BJ (cell line): ENCODE measurements around the gene LRRC52. TPM values are rescaled to one million over a fixed set of nuclear protein-coding genes. Genes with fewer than 3 reads are reported as not detected.

Experiments used
- CTCF ChIA-PET: fragments of 350-600 bp; formaldehyde crosslinking; extraction: SDS; loops from one replicate; lab custom pipeline; 2021; ENCODE audit warnings: antibody characterized with exemption, inconsistent platforms; lab: Yijun Ruan, JAX
- POLR2A ChIA-PET: fragments of 300-600 bp; sonication (Branson Sonifier 250); formaldehyde crosslinking; extraction: SDS; loops from one replicate; lab custom pipeline; 2021; ENCODE audit warnings: antibody characterized with exemption; lab: Charles Lee
- DNase-seq: peaks from one replicate; pipeline ENCODE4 v3.0.0-alpha.2; 2011; ENCODE audit warnings: low read depth
- H3K27me3 ChIP-seq: 2 replicates; pipeline ENCODE4 v1.6.0; 2011; ENCODE audit warnings: low read length; ENCODE audit not compliant: control insufficient read depth, insufficient read depth
- H3K36me3 ChIP-seq: 2 replicates; pipeline ENCODE4 v1.5.1; 2011; ENCODE audit warnings: low read length; ENCODE audit not compliant: control insufficient read depth, insufficient read depth
- H3K4me3 ChIP-seq: 2 replicates; pipeline ENCODE4 v1.5.1; 2011; ENCODE audit warnings: low read depth, mild to moderate bottlenecking, control low read depth, low read length
- CTCF ChIP-seq: IDR thresholded peaks from 2 replicates; pipeline ENCODE4 v1.5.1; 2011; ENCODE audit warnings: low read depth, mild to moderate bottlenecking, control low read depth, inconsistent platforms, low read length, moderate library complexity; ENCODE audit not compliant: insufficient read depth
- polyA plus RNA-seq: library from polyadenylated mRNA; depleted of rRNA; stranded (reverse); fragments of >200 nt; gene quantifications from 2 replicates; pipeline ENCODE4 v1.2.3, GENCODE V29; 2011

LRRC52 gene
- polyA plus RNA-seq, 1 experiment: not detected

DNA sequence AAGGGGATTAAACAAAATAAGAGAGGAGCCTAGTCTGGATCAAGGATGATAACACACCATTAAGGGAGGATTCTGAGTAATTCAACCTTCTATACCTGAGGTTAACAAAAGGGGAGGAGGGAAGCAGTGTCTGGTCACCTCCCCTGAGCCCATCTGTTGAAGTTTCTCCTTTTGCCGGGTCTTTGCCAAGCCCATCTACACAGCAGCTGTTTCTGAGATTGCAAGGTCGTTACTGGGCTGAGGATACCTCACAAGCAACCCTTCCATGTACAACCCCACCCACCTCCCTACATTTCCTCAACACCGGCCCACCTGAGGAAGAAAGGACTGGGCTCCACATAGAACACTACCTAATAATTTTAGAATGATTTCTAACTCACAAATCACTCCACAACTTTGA lies 26.3 kb downstream of the LRRC52 start:
- Histone ChIP-seq H3K4me3 (no peak overlapping the region), H3K36me3 (no peaks in the 10 kb centered on the region), H3K27me3 (no peaks in the 10 kb centered on the region)
- ChIA-PET POLR2A (no interaction called here), CTCF (no interaction called here)
- DNase-seq: no peak
- TF ChIP-seq CTCF: no peak

GRCh38 chr1:165573787-165574186 lies 30.0 kb downstream of the LRRC52 start:
- Histone ChIP-seq H3K36me3 (no peaks in the 10 kb centered on the region), H3K27me3 (0 out of 2 replicates have a peak, but pooled peaks cover 2% of the 10 kb centered on the region), H3K4me3 (no peak overlapping the region)
- no peak for DNase-seq
- CTCF ChIA-PET: interaction anchor here (1.0 to 1.7 kb wide), 2 partner anchors 181 to 206 kb away, joined by 3 to 8 read pairs; no protein-coding TSS in a partner anchor
- POLR2A ChIA-PET: no interaction called here
- no peak for TF ChIP-seq CTCF

DNA sequence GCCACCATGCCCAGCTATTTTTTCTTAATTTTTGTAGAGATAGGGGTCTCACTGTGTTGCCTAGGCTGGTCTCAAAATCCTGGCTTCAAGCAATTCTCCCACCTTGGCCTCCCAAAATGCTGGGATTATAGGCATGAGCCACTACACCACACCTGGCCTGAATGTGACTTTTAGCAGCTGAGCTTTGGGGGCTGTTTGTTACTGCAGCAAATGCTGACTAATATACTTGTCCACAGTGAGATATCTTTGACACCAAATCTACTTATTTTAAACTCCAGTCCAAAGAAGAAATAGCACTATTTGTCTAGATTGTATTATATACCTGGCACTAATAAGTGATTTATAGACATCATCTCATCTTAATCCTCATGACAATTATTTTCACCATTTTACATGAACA lies 30.5 kb downstream of the LRRC52 start:
- POLR2A ChIA-PET: no interaction called here
- H3K36me3 ChIP-seq: no peaks in the 10 kb centered on the region
- H3K27me3 ChIP-seq: 0 out of 2 replicates have a peak, but pooled peaks cover 2% of the 10 kb centered on the region
- no peak for TF ChIP-seq CTCF
- DNase-seq: no peak
- H3K4me3 ChIP-seq: no peak overlapping the region
- CTCF ChIA-PET: interaction anchor here (1.0 to 1.7 kb wide), 3 partner anchors 10 to 207 kb away, joined by 3 to 8 read pairs (median 3); no protein-coding TSS in a partner anchor

GRCh38 chr1:165575468-165576099 lies 31.8 kb downstream of the LRRC52 start:
- no peak for TF ChIP-seq CTCF
- H3K27me3 ChIP-seq: peaks cover 3% of the 10 kb centered on the region; the same call in 1 of the 2 replicates
- H3K4me3 ChIP-seq: no peak overlapping the region
- ChIA-PET POLR2A (no interaction called here), CTCF (interaction anchor here (0.6 to 1.7 kb wide), 4 partner anchors 8 to 683 kb away, joined by 3 to 8 read pairs (median 5); no protein-coding TSS in a partner anchor)
- no peak for DNase-seq
- no peaks in the 10 kb centered on the region for H3K36me3 ChIP-seq

DNA sequence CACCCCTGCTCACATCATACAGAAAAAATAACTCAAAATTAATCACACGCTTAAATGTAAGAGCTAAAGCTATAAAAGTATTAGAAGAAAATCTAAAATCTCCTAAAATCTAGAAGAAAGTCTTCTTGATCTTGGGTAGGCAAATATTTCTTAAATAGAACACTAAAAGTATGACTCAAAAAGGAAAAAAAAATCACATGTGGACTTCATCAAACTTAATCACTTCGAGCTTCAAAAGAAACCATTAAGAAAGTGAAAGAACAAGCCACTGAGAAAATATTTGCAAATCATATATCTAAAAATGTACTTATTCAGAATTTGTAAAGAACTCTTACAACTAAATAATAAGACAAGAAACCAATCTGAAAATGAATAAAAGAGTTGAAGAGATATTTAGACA lies 32.7 kb downstream of the LRRC52 start:
- no peak for DNase-seq
- Histone ChIP-seq H3K36me3 (no peaks in the 10 kb centered on the region), H3K4me3 (no peak overlapping the region), H3K27me3 (peaks cover 3% of the 10 kb centered on the region; the same call in 1 of the 2 replicates)
- ChIA-PET CTCF (interaction anchor here (0.6 to 1.8 kb wide), 2 partner anchors 16 to 682 kb away, joined by 3 to 5 read pairs; no protein-coding TSS in a partner anchor), POLR2A (no interaction called here)
- TF ChIP-seq CTCF: no peak
